Kidney (tissue), 14 donors: ENCODE measurements around the gene RBM47. TPM values are rescaled to one million over a fixed set of nuclear protein-coding genes. Genes with fewer than 3 reads are reported as not detected.

Experiments used
- DNase-seq, 5 donors: peaks; one replicate each; pipeline ENCODE4 v3.0.0-alpha.2; 2013 to 2020
- FAIRE-seq: peaks from 2 replicates; lab custom pipeline; 2012; peaks lifted over from hg19 to GRCh38; lab: Jason Lieb, UNC
- H3K27ac ChIP-seq, 2 donors: one replicate each; pipeline ENCODE4 v1.7.0; 2013; ENCODE audit warnings: low read depth in 2 of 2, low read length in 2 of 2, inconsistent platforms in 1 of 2
- H3K27me3 ChIP-seq: one replicate; pipeline ENCODE4 v1.7.1; 2013; ENCODE audit warnings: low read length, inconsistent platforms; ENCODE audit not compliant: control insufficient read depth, insufficient read depth
- H3K36me3 ChIP-seq, 3 donors: one replicate each; pipeline versions ENCODE4 v1.7.0 to v1.7.1; 2013; ENCODE audit warnings: low read length in 3 of 3, control low read depth in 1 of 3, inconsistent platforms in 1 of 3; ENCODE audit not compliant: insufficient read depth in 3 of 3, control insufficient read depth in 2 of 3
- H3K4me1 ChIP-seq, 3 donors: one replicate each; pipeline versions ENCODE4 v1.7.0 to v1.7.1; 2013; ENCODE audit warnings: low read length in 3 of 3, inconsistent platforms in 1 of 3, low read depth in 1 of 3; ENCODE audit not compliant: control insufficient read depth in 2 of 3, insufficient read depth in 2 of 3
- H3K4me3 ChIP-seq, 3 donors: one replicate each; pipeline versions ENCODE4 v1.7.0 to v1.8.1; 2013; ENCODE audit warnings: low read length in 3 of 3, control low read depth in 1 of 3, inconsistent platforms in 1 of 3
- H3K9ac ChIP-seq, 3 donors: one replicate each; pipeline versions ENCODE4 v1.7.0 to v1.7.1; 2013; ENCODE audit warnings: low read length in 3 of 3, control low read depth in 1 of 3, inconsistent platforms in 1 of 3
- H3K9me3 ChIP-seq, 3 donors: one replicate each; pipeline versions ENCODE4 v1.7.0 to v1.7.1; 2013; ENCODE audit warnings: low read length in 3 of 3, control low read depth in 1 of 3, inconsistent platforms in 1 of 3; ENCODE audit not compliant: control insufficient read depth in 2 of 3, insufficient read depth in 1 of 3
- CTCF ChIP-seq: IDR thresholded peaks from 3 replicates; pipeline ENCODE4 v1.5.1; 2012; ENCODE audit warnings: mild to moderate bottlenecking, moderate library complexity, borderline replicate concordance; ENCODE audit not compliant: insufficient read depth; ENCODE audit errors: extremely low read depth
- intact Hi-C: fragments of 100-400 bp; cut with DNase I; formaldehyde crosslinking; loops from one replicate; pipeline ENCODE4 v1.11.1; 2022
- microRNA-seq: library from miRNA; unstranded; fragments of <30 nt; microRNA quantifications from one replicate; pipeline ENCODE4 v1.2.0, GENCODE V29; 2020
- polyA plus RNA-seq: library from polyadenylated mRNA; stranded (reverse); fragments of 350-450 nt; fragmentation: Illumina TruSeq; extraction: RNeasy Lipid Tissue Mini Kit (QIAGEN cat#74804); gene quantifications from one replicate; pipeline ENCODE4 v1.2.3, GENCODE V29; 2014; ENCODE audit warnings: low read depth, low replicate concordance; ENCODE audit not compliant: insufficient read depth
- total RNA-seq: library from RNA; stranded (reverse); fragmentation: NEBNext Ultra II Directional; extraction: Animal tissue kit (Norgen Biotek cat#: 25700); gene quantifications from one replicate; pipeline ENCODE4 v1.2.1, GENCODE V29; 2021
- donor health status: control.
- donor health status: control.
- donor health status: control.
- donor health status: control.
- donor health status: control.
- donor health status: DM: yes; HTN: yes; CAD: no.
- donor health status: Normal renal cell carcinoma (clear cell type).

The RBM47 gene
- total and polyA plus RNA-seq, 2 donors from 2014 or later: 61.5 to 124 TPM

- FAIRE-seq: no peak
- H3K9ac ChIP-seq: no peak overlapping the region
- intact Hi-C loops: no loop called here
- H3K4me3 ChIP-seq: no peak overlapping the region
- TF ChIP-seq CTCF: no peak
- H3K27me3 ChIP-seq: no peaks in the 10 kb centered on the region
- H3K4me1 ChIP-seq: peaks cover 0 to 4% (median 0%) of the 10 kb centered on the region in 3 donors
- H3K36me3 ChIP-seq: no peaks in the 10 kb centered on the region
- no peaks in the 10 kb centered on the region for H3K9me3 ChIP-seq
- no peak overlapping the region for H3K27ac ChIP-seq
- no peak for DNase-seq
These were observed 256.0 kb downstream of the RBM47 start for GRCh38 chr4:40373636-40374035.

Small RNA genes lying within 50 kb of the gene (microRNA-seq; reads per million reads assigned to microRNA genes)
- not detected for gene MIR4802

Other genes starting within 250 kb of the RBM47 start
- 7.6 TPM for gene NSUN7, start 120.1 kb upstream of the RBM47 start, total RNA-seq
- gene NSUN7, start 120.1 kb upstream of the RBM47 start, polyA plus RNA-seq: 4.1 TPM